Thoracic aorta (tissue), 2 donors: ENCODE measurements around the gene FOXO6. TPM values are rescaled to one million over a fixed set of nuclear protein-coding genes. Genes with fewer than 3 reads are reported as not detected.
A peak's percentile ranks its signal among the peaks of the same experiment; 100 is the strongest.

Source experiments
- ATAC-seq: fragments of 150-250 bp; one replicate; pipeline ENCODE4 v1.8.0; 2017; ENCODE audit warnings: low read depth; ENCODE audit not compliant: insufficient number of reproducible peaks, low FRiP score
- DNase-seq: peaks from one replicate; pipeline ENCODE4 v3.0.0-alpha.2; 2020; ENCODE audit warnings: low spot score
- H3K27ac ChIP-seq, 2 donors: fragments of 200-600 bp; sonication (generic); 1 replicate in 1 of 2; 2 replicates in 1 of 2; pipeline ENCODE4 v1.5.1; 2016; ENCODE audit warnings: mild to moderate bottlenecking in 2 of 2, moderate library complexity in 2 of 2
- H3K27me3 ChIP-seq: fragments of 200-600 bp; sonication (generic); replicated peaks from 2 replicates; pipeline ENCODE4 v1.6.0; 2016; ENCODE audit warnings: mild to moderate bottlenecking; ENCODE audit not compliant: insufficient read depth
- H3K36me3 ChIP-seq: fragments of 200-600 bp; sonication (generic); one replicate; pipeline ENCODE4 v1.5.1; 2016
- H3K4me1 ChIP-seq, 2 donors: fragments of 200-600 bp; sonication (generic); 1 replicate in 1 of 2; 2 replicates in 1 of 2; pipeline versions ENCODE4 v1.5.1 to v1.6.0; 2016; ENCODE audit warnings: low read depth in 2 of 2, mild to moderate bottlenecking in 1 of 2; ENCODE audit not compliant: control insufficient read depth in 1 of 2
- H3K4me3 ChIP-seq: fragments of 200-600 bp; sonication (generic); 2 replicates; pipeline ENCODE4 v1.5.1; 2016; ENCODE audit warnings: mild to moderate bottlenecking
- H3K9me3 ChIP-seq: fragments of 200-600 bp; sonication (generic); 2 replicates; pipeline ENCODE4 v1.5.1; 2016
- total RNA-seq, 2 donors: library from RNA; depleted of rRNA; stranded (reverse); fragments of >200 nt; gene quantifications; one replicate each; pipeline versions ENCODE4 v1.1.0 to v1.2.3, GENCODE V29; 2016
- TF ChIP-seq, protein P1 (sequence below): fragments of 200-600 bp; sonication (generic); IDR thresholded peaks from one replicate; pipeline ENCODE4 v1.5.1; 2019; ENCODE audit warnings: antibody characterized with exemption

The FOXO6 gene
- total RNA-seq, 2 donors from 2014 or later: 3.8 TPM; not detected in 1

DNA sequence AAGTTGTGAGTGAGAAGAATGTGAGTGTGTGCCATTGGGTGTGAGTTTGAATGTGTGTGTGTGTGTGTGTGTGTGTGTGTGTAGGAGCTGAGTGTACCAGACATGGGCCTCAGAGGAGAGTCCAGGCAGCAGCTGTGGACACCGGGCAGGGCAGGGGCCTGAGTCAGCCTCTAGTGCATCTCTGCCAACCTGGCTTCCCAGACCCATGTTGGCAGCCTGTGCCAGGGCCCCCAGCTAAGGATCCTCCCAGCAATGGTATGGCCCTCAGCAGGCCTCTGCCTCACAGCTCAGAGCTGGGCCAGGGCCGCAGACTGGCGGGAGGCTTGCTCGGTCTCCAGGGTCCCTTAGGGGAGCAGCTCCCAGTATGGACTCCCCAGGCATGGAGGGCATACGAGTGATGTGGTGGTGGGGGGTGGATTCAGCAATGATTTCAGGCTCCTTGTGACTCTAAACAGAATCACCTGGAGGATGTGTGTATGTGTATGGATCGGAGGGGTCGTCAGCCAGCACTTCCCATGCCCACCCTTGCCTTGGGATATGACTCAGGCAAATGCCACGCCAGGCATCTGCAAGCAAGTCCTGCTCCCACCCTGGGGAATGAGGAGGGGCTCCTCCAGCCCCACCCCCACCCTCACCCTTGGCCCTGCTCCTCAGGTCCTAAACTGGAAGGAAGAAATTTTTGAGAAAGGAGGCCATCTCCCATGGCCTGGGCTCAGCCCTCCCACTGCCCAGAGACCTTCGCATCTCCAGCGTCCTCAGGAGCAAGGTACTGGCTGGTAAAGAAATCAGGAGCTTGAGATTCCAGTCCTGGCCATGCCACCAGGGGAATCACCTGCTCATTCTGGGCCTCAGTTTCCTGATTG is 1.8 kb upstream of the FOXO6 start:
- Histone ChIP-seq H3K4me3 (no peak overlapping the region), H3K36me3 (no peaks in the 10 kb centered on the region), H3K4me1 (peaks cover 16 to 48% of the 10 kb centered on the region in 2 donors), H3K9me3 (no peaks in the 10 kb centered on the region), H3K27me3 (no peaks in the 10 kb centered on the region), H3K27ac (peak overlapping the region; percentile 27 to 54)
- ATAC-seq (no peak), DNase-seq (no peak)
- TF ChIP-seq, protein P1, sequence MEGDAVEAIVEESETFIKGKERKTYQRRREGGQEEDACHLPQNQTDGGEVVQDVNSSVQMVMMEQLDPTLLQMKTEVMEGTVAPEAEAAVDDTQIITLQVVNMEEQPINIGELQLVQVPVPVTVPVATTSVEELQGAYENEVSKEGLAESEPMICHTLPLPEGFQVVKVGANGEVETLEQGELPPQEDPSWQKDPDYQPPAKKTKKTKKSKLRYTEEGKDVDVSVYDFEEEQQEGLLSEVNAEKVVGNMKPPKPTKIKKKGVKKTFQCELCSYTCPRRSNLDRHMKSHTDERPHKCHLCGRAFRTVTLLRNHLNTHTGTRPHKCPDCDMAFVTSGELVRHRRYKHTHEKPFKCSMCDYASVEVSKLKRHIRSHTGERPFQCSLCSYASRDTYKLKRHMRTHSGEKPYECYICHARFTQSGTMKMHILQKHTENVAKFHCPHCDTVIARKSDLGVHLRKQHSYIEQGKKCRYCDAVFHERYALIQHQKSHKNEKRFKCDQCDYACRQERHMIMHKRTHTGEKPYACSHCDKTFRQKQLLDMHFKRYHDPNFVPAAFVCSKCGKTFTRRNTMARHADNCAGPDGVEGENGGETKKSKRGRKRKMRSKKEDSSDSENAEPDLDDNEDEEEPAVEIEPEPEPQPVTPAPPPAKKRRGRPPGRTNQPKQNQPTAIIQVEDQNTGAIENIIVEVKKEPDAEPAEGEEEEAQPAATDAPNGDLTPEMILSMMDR: no peak

DNA sequence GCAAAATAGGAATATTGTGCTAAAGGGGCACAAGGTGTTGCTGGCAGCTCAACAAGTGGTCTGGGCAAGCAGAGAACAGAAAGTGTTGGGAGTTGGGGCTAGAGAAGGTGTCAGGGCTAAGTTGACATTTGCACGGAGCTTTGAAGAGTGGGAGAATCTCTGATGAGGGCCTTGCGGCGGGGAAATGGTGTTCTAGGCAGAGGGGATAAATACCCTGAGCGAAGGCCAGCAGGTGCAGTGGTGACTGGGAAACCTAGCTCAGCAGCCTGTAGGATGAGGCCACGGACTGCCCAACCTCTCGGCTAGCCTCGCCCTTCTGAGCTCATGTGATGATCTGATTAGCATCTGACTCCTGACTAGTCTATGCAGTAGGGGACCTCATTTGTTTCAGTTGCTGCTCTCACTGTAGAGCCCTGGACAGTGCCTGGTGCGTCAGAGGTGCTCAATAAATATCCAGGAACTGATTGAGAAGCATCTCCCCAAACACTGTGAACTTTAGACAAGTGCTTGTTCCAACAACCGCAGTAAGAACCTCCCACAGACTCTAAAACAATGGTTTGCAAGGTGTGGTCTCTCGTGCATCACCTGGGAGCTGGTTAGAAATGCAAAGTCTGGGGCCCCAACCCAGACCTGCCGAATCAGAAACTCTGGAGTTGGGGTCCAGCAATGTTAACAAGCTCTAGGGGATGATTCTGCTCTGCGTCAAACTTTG is 1.0 kb upstream of the FOXO6 start:
- Histone ChIP-seq H3K4me1 (peaks cover 16 to 54% of the 10 kb centered on the region in 2 donors), H3K36me3 (no peaks in the 10 kb centered on the region), H3K27ac (peak overlapping the region in 1 of 2 donors; percentile 54), H3K9me3 (no peaks in the 10 kb centered on the region), H3K27me3 (no peaks in the 10 kb centered on the region), H3K4me3 (peak overlapping the region; percentile 76)
- ATAC-seq (no peak), DNase-seq (no peak)
- TF ChIP-seq, protein P1: no peak

DNA sequence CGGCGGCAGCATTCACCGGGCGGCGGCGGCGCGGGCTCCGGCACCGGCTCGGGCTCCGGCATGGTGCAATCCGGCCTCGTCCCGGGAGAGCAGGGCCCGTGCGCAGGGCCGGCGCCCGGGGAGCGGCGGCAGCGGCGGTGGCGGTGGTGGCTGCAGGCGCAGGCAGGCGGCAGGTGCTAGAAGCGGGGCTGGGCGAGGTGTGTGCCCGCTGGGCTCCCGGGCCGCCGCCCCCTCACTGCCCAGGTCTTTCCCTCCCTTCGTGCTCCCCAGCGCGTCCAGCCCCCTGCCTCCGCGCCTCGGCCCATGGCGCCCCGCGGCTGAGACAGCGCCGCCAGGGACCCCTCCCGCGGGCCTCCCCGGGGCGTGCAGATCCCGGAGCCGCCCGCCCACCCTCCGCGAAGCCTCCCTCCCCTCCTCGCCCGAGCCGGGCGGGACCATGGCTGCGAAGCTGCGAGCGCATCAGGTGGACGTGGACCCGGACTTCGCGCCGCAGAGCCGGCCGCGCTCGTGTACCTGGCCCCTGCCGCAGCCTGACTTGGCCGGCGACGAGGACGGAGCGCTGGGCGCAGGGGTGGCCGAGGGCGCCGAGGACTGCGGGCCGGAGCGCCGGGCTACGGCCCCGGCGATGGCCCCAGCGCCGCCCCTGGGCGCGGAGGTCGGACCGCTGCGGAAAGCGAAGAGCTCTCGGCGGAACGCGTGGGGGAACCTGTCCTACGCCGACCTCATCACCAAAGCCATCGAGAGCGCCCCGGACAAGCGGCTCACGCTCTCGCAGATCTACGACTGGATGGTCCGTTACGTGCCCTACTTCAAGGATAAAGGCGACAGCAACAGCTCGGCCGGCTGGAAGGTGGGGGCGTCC is 492 bp downstream of the FOXO6 start:
- no peaks in the 10 kb centered on the region for H3K9me3 ChIP-seq
- H3K4me3 ChIP-seq: peak overlapping the region; percentile 76
- H3K36me3 ChIP-seq: no peaks in the 10 kb centered on the region
- H3K27me3 ChIP-seq: no peaks in the 10 kb centered on the region
- peaks cover 27 to 67% of the 10 kb centered on the region in 2 donors for H3K4me1 ChIP-seq
- H3K27ac ChIP-seq: no peak overlapping the region
- no peak for ATAC-seq
- DNase-seq: no peak
- TF ChIP-seq, protein P1: no peak

DNA sequence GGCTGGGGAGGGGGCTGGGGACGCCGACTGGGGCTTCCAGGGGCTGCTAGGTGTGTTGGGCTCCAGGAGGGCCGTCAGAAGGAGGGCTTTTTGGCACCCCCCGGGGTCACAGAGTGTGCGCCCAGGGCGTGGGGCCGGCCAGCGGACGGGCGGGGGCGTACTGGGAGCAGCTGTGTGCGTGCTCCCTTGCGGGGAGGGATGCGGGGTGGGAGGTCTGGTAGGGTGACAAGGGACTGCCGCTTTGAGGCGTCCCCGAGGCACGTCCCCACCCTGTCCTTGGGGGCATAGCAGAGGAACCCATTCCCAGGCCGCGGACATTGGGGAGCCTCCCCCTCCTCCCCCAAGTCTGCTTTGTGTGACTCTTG is 1.1 kb downstream of the FOXO6 start:
- Histone ChIP-seq H3K9me3 (no peaks in the 10 kb centered on the region), H3K27ac (no peak overlapping the region), H3K27me3 (no peaks in the 10 kb centered on the region), H3K36me3 (no peaks in the 10 kb centered on the region), H3K4me3 (peak overlapping the region; percentile 76), H3K4me1 (peaks cover 28 to 70% of the 10 kb centered on the region in 2 donors)
- no peak for ATAC-seq
- TF ChIP-seq, protein P1: peak; percentile 6
- no peak for DNase-seq
